GM23248 (cell line): Measurements from ENCODE around the gene TIGIT.

Experiments used
- EZH2 ChIP-seq: fragments of 200-600 bp; sonication (generic); IDR thresholded peaks from 2 replicates; pipeline ENCODE4 v1.6.1; 2018; ENCODE audit warnings: antibody characterized with exemption, mild to moderate bottlenecking; ENCODE audit not compliant: insufficient read depth, poor library complexity, severe bottlenecking
- EZH2phosphoT487 ChIP-seq: fragments of 200-600 bp; sonication (generic); IDR thresholded peaks from 2 replicates; pipeline ENCODE4 v1.6.1; 2018; ENCODE audit warnings: antibody characterized with exemption, moderate library complexity, mild to moderate bottlenecking, low read depth; ENCODE audit not compliant: insufficient read depth

DNA sequence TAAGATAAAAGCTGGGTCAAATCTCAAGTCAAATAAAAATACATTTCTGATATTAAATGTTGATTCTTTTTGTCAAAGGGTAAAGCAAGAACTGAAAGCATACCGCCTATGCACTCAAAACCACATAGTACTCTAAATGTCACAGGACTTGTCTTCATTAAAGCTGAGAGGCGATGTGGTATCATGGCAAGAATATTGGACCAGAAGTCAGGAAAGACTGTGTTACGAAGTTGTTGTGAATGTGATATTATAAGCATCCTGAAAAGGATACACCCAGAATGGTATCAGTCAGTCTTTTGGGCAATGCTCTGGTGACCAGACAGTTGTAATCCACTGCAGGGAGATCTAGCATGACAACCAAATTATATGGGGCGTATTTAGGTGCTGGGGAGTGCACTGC, 33.8 kb downstream of the TIGIT start:
- TF ChIP-seq EZH2, result no peak
- TF ChIP-seq EZH2phosphoT487, result no peak
